LNCAP (cell line): ENCODE results near the gene CYP19A1.

ENCODE experiments used
- TF ChIP-seq, protein P1 (sequence below): fragments of 450-650 bp; IDR thresholded peaks from 2 replicates; pipeline ENCODE4 v1.5.1; 2017; ENCODE audit warnings: mild to moderate bottlenecking

Gene CYP19A1

DNA sequence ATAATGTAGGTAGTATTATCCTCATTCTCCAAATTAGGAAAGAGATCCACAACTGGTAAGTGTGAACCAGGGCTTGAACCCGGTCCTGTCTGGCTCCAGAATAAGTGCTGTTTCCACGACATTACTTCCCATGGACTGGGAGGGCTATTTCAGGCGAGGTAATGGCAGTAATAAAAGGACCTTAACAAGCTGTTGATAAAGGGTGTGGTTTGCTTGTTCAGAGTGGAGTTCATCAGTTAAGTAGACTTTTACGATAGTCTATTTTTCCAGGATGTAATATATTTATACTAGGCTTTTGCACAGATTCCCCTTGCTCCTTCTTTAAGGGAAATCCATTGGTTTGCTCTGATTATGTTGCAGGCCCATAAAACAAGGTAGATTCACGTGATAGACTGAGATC lies 155.3 kb downstream of the CYP19A1 start:
- TF ChIP-seq, protein P1, sequence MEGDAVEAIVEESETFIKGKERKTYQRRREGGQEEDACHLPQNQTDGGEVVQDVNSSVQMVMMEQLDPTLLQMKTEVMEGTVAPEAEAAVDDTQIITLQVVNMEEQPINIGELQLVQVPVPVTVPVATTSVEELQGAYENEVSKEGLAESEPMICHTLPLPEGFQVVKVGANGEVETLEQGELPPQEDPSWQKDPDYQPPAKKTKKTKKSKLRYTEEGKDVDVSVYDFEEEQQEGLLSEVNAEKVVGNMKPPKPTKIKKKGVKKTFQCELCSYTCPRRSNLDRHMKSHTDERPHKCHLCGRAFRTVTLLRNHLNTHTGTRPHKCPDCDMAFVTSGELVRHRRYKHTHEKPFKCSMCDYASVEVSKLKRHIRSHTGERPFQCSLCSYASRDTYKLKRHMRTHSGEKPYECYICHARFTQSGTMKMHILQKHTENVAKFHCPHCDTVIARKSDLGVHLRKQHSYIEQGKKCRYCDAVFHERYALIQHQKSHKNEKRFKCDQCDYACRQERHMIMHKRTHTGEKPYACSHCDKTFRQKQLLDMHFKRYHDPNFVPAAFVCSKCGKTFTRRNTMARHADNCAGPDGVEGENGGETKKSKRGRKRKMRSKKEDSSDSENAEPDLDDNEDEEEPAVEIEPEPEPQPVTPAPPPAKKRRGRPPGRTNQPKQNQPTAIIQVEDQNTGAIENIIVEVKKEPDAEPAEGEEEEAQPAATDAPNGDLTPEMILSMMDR, result no peak

DNA sequence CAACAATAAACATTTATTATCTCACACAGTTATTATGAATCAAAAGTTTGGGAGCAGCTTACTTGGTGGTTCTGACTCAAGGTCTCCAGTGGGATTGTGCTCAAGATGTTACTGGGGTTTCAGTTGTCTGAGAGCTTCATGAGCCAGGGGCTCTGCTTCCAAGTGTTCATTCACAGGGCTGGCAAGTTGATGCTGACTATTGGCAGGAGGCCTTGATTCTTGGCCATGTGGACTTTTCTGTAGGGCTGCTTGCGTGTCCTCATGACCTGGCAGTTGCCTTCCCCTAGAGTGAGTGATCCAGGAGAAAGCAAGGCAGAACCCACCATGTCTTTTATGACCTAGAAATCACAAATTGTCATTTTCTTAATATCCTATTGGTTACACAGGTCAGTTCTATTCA lies 156.5 kb downstream of the CYP19A1 start:
- TF ChIP-seq, protein P1, result no peak

DNA sequence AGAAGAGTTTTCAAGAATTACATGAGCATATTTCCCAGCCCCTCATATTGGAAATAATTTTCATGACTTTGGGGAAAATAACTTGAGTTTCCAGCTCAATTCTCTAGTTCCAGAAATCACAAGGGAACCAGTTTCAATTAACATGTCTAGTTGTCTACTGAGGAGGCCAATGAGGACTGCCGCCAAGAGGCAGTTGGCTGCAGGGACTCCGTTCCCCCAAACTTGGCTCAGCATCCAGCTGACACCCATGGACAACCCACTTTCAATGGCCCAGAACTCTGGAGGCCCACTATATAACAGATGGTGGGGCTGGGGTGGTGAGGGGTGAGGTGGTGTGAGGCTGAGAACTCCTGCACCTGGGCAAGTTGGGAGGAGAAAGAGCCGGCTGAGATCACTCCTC lies 157.2 kb downstream of the CYP19A1 start:
- TF ChIP-seq, protein P1, result no peak

DNA sequence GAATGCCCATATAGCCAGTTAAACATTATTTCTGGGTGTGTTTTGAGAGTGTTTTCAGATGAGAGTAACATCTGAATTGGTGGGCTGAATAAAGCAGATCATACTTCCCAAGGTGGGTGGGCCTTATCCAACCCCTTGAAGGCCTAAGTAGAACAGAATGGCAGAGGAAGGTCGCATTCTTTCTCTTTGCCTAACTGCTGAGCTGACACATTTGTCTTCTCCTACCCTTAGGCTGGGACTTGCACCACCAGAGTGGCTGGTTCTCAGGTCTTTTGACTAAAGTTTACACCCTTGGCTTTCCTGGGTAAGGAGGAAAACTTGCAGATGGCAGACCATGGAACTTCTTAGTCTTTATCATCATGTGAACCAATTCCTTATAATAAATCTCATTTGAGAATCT lies 157.9 kb downstream of the CYP19A1 start:
- TF ChIP-seq, protein P1, result no peak

DNA sequence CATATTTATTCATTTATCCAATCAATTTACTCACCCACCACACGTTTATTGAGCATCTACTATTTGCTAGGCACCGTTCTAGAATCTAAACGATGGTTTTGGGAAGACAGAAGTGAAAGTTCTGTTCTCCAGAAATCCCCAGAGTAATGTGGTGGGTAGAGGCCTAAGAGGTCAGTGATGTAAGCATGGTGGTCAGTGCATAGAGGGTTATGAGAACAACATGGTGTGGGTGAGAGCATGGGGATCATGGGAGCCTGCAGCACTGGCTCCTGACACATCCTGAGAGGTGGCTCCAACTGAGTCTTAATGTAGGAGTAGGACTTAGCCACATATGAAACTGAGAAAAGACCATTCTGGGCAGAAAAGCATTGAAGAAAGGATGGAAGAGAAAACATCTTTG lies 158.4 kb downstream of the CYP19A1 start:
- TF ChIP-seq, protein P1, result no peak

DNA sequence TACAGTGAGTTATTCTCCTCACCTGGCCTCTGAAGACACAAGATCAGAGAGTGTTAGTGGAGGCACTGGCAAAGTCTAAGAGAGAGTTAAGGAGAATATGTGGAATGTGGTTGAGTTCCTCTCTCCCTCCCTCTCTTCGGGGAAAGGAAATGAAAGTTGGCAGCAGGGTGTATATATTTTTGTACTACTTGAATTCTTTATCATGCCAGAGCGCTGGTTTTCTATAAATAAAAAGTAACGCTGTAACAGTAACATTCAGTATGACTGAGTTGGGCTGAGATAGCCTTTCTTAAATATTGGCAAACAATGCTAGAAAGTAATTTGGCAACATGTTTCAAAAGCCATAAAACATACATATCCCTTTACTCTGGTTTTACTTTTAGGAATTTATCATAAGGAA lies 166.2 kb downstream of the CYP19A1 start:
- TF ChIP-seq, protein P1, result no peak

DNA sequence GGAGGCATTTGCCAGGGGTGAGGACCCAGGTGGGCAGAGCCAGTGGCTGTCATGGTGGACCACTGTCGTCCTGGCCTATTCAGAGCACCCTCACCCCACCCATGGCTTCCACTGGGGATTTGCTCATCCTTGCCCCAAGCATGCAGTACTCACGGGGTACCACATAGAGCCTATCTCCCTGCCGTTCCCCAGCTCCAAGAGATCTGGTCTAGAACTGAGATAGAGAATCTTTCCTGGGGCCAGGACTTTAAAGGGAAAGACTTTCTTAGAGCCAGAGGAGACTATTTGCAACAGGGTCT lies 166.8 kb downstream of the CYP19A1 start:
- TF ChIP-seq, protein P1, result no peak

DNA sequence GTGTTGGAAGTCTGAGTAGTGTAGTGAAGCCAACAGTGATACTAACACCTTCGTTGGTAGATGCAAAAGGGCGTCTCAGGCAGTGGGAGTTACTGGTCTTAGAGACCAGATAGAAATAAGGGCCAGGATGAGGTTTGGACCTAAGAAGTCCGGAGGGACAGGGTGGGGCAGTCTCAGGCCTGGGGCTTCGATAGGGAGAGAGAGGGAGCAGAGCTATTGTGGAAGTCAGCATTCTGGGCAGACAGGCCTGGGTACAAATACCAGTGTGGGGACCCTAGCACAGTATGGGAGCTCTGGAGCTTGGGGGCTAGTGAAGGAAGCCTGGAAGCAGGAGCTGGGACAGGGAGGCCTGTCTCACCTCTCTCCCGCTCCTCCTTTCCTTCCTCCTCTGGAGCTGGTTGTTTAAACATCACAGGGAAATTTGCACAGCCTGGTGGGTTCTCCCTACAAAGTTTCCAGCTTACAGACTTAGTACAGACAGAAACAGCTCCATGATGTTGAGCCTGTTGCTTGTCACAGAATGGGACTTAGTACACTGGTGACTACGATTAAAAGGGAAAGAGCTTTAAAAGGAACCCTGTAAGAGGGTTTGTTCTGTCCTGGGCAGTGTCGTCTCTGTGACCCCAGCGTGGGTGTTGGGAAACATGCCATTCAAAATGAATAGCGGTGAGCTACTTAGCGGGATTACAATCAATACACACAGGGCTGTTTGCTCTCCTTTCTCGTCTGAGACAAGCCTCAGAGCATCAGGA lies 167.3 kb downstream of the CYP19A1 start:
- TF ChIP-seq, protein P1, result no peak
